Kidney tubule cell (primary cell): Measurements from ENCODE around the gene PHACTR1.

Experiments used
- DNase-seq: peaks from one replicate; pipeline ENCODE4 v3.0.0-alpha.2; 2018; ENCODE audit warnings: low spot score

PHACTR1 gene

GRCh38 chr6:13163161-13163944, 446.8 kb downstream of the PHACTR1 start:
- no peak for DNase-seq

GRCh38 chr6:13164291-13164690, 447.7 kb downstream of the PHACTR1 start:
- no peak for DNase-seq

- peak; percentile 35 for DNase-seq
These were observed 449.1 kb downstream of the PHACTR1 start for GRCh38 chr6:13165502-13166172.

GRCh38 chr6:13166269-13166668, 449.7 kb downstream of the PHACTR1 start:
- DNase-seq = no peak

- no peak for DNase-seq
These were observed 450.3 kb downstream of the PHACTR1 start for GRCh38 chr6:13166916-13167315.

GRCh38 chr6:13172291-13172690, 455.7 kb downstream of the PHACTR1 start:
- DNase-seq = no peak

GRCh38 chr6:13175087-13175486, 458.5 kb downstream of the PHACTR1 start:
- no peak for DNase-seq

GRCh38 chr6:13175759-13176158, 459.2 kb downstream of the PHACTR1 start:
- DNase-seq = no peak

- DNase-seq = peak; percentile 16
These were observed 461.1 kb downstream of the PHACTR1 start for GRCh38 chr6:13177664-13178063.

GRCh38 chr6:13178107-13178506, 461.5 kb downstream of the PHACTR1 start:
- DNase-seq = peak; percentile 16

GRCh38 chr6:13180538-13180937, 464.0 kb downstream of the PHACTR1 start:
- DNase-seq = no peak

GRCh38 chr6:13181393-13181792, 464.8 kb downstream of the PHACTR1 start:
- no peak for DNase-seq

- no peak for DNase-seq
These were observed 467.0 kb downstream of the PHACTR1 start for GRCh38 chr6:13183415-13184088.

- no peak for DNase-seq
These were observed 467.5 kb downstream of the PHACTR1 start for GRCh38 chr6:13184089-13184468.

- DNase-seq = no peak
These were observed 468.0 kb downstream of the PHACTR1 start for GRCh38 chr6:13184547-13184946.

GRCh38 chr6:13186861-13187260, 470.3 kb downstream of the PHACTR1 start:
- DNase-seq = no peak

- DNase-seq = no peak
These were observed 471.1 kb downstream of the PHACTR1 start for GRCh38 chr6:13187692-13188091.

GRCh38 chr6:13188306-13188705, 471.7 kb downstream of the PHACTR1 start:
- no peak for DNase-seq

GRCh38 chr6:13189710-13190109, 473.1 kb downstream of the PHACTR1 start:
- no peak for DNase-seq

- DNase-seq = no peak
These were observed 473.8 kb downstream of the PHACTR1 start for GRCh38 chr6:13190376-13190775.

- no peak for DNase-seq
These were observed 474.9 kb downstream of the PHACTR1 start for GRCh38 chr6:13191461-13191860.

- DNase-seq = peak; percentile 53
These were observed 478.3 kb downstream of the PHACTR1 start for GRCh38 chr6:13194852-13195251.

GRCh38 chr6:13195803-13196202, 479.2 kb downstream of the PHACTR1 start:
- DNase-seq = no peak
